Activated T-cell treated with anti-CD3 and anti-CD28 coated beads for 48 hours (primary cell): Measurements from ENCODE around the gene RHCE.
"Not testable (repeated sequence)": the region's sequence is repeated elsewhere in the genome, so short reads cannot be mapped to it uniquely, and the experiment has no call there.

Source experiments
- DNase-seq: peaks from one replicate; pipeline ENCODE4 v3.0.0-alpha.2; 2020; ENCODE audit warnings: low read depth

Gene RHCE

DNA sequence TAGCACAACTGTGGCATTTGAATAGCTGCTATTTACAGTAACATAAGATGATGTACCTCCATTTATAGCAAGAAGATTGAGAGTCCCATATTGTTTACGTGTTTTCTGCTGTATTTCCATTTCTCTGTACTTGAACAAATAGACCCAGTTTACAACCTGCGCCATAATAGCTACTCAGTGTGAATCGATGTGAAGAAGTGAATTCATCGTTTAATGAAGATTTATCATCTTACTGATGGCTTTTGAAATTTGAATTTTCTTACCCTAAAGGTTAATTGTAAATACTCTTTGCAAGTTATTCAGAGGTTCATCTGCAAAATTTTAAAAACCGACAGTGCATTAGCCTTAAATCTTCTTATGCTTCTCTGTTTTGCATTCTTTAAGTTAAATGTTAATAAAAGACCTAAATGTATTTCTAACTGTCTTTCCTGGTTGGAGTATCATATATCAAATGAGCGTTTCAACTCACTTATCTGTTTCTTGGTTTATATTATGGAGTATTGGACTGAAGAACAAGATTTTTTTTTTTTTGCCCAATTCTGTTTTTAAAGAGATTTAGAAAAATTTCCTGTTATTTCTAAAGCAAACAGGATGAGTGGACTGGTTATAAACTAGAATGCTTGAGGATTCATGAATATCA lies 12.2 kb upstream of the RHCE start:
- no peak for DNase-seq

DNA sequence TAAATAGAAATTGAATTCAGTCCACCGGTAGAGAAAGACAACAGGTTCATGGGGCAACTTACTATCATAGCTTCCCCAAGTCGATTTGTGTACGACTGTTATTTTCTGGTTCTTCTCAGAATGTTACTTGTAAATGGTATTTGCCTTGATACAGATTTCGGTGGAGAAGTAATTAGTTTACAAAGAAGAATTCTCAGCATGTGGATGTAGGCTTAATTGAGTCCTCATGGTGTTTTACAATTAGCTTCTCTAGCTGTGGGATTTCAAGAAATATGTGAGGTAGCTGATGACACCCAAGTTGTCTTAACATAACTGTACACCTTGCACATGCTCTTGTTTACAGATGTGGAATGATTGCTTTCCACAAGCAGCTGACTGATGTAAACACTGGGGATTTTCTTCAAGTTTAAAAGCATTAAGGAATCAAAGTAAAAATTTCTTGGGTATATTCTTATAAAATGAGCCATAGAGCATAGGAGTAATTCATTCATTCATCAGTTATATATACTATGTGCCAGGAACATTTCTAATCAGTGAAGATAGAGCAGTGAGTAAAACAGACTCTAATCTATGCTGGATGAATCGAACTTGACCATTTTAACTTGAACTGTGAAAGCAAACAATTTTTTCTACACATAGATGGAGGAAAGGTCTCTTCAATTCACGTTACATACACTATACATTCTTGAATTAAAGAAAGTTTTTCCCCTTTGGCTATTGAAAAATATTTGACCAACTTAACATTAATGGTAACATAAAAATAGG lies 11.5 kb upstream of the RHCE start:
- DNase-seq: no peak

DNA sequence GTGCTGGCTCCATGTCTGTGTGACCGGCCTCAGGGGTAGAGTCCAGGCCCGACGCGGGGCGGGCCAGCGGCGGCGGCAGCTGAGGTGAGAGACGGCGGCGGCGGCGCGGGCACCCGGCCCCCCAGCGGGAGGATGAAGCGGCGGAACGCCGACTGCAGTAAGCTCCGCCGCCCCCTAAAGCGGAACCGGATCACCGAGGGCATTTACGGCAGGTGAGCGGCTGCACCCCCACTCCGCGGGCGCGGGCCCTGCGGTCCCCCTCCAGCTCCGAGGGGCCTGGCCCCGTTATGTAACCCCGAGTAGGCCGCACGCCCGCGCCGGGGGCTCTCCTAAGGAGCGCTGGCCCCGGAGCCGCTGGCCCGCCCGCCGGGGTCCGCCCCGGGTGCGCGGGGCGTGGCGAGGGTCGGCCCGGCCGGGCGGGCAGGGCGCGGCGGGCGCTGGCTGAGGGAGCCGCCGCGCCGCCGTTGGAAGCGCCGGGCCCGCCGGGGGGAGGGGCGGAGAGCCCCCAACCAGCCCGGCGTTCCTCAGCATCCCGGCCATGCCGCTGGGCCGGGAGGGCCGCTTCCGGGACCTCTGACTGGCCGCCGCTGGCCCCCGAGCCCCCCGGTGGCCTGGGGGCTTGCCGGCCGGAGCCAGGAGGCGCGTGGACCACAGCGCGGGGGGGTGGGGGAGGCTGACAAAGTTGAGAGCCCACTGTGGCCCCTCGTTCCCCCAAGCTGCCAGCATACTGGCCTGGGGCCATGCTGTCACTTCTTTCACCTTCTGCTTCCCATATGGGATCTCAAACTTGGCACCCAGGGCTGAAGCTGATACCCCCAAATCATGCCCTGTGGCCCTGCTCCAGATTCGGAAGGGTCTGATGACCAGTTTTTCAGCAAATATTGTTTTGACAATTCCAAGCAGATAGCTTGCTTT lies 10.6 kb upstream of the RHCE start:
- DNase-seq: no peak

DNA sequence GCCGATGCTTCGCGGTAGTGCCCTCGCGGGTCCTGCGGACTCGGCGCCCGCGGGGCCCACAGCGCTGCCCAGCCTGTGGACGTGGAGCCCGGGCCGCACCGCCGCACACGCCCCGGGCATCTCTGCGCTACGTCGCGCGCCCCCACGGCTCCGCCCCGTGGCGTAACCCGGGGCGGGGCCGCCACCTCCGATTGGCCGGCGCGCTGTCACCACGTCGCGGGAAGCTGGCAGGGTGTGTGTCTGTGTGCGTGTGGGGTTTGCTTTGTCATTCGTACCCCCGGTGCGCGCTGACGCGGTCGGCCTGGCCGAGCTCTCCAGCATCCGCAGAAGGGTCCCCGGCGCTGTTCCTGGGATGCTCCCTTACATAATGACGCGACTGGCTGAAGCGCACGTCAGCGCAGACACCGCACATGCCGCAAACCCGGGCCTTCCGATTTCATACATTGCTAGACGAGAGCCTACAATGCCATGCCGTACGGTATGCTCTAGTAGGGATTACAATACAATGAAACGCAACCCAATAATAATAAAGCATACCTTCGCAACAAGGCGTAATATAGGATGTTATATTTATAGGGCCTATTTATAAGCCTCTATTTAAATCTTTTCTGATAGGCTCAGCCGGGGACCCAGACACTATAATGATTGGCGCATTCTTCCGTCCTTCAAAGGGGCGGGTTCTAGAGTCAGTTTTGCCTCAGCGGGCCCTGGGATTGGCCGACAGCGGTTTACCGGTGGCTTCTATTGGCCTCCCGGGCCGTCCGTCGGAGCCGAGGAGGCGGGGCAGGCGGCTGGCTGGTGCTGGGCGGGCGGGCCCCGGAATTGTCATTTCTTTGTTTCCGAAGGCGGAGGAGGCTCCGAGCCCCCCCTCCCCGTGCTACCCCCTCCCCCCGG lies 9.7 kb upstream of the RHCE start, which contains the start of gene MACO1:
Gene MACO1, plus strand, starts transcription at position 825 of the 894 bp plus-strand sequence. CDS start 202 bp downstream, outside the sequence.
- peak; percentile 95 for DNase-seq

DNA sequence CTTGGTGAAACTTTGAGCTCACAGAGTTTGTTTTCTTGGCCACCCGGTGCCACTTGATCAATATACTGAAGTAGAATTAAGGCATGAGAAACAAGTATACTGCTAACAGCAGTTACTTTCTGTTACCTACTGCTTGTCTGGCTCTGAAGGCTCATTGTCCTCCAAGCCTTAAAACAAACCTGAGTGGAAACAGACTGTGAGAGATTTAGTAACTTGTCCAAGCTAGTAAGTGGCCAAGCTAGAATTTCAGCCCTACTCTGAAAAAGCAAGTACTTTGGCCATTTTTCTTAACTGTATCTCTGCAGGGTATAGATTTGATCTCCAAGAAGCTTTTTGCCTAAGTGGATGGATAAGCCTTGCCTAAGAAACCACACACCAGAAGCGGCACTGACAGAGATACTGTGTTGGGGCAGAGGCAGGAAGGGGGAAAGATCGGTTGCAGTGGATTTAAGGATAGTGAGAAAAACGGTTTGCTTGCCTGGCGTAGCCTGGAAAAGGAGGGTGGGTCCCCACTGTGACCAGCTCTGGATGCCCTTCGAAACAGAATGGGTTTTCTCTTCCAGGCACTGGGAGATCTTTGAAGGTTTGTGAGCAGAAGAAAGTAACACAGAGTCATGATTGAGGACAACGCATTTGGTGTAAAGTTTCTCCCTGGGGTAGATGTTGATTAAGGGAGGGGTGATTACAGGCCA lies 8.0 kb upstream of the RHCE start:
- DNase-seq: no peak

DNA sequence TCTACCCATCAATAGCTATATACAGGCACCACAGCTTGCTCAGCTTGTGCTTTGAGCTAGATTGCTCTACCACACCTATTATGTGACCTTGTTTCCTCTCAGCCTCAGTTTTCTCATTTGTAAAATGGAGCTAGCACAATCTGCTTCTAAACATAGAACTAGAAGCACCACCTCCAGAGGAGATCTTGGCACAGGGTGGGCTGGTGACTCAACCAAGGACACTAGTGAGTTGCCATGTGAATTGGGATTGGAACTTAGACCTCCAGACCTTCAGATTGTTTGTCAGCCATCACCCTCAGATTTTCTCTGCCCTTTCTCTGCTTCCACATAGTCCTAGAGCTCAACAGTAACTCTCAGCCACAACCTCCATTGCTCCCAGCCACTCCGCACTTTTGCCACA lies 7.1 kb upstream of the RHCE start:
- DNase-seq: no peak

DNA sequence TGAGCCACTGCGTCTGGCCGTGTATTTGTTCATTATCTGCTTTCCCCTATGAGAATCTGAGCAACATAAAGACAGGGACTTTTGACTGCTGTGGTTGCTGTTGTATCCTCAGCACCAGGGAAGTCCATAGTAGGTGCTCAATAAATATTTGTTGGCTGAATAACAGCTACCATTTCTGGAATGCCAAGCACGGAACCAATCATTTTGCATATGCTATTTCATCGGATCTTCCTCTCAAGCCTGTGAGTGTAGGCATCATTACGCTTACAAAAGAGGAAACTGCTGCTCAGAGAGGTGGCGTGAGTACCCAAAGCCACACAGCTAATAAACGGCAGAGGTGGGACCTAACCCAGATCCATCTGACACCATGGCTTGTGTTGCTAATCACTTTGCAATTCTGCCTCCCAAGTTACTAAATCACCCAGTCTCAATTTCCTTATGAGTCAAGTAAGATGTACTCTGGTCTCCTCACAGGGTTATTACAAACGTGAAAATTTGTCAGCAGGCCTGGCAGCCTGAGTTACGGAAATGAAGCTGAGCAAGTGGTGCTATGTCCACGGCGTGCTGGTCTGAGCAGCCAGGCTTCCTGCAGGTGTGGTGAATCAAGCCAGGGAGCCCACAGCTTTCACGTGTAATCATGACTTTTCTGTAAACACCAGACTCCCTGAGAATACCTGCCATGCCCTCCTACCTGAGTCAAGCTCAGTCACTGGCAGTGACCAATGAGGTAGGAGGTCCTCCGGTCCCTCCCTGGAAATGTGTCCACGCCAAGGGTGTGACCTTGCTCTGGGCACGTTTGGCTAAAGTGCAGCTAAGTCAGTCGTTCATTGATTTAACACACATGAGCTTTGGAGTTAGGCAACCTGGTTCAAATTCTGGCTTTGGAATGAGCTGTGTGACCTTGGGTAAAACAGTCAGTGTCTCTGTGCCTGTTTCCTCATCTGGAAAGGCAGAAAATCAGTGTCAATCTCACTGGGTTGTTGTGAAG lies 4.8 kb upstream of the RHCE start:
- DNase-seq: no peak

DNA sequence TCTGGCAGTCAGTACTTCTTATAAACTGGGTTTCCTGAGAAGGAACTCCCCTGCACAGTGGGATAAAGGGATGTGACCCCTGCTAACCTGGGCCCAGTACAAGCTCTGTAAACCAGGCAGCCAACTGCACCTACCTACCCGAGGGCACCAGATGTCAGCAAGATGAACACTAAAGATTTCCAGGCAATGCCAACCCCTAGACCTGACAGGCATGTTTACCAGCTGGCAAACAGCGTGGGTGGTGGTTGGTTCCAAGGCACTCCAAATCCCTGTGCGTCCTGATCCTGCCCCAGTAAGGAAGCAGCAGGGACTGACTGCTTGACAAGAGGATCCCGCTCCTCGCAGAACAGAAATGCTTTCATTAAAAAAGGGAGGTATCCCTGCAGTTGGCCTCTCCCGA lies 2.6 kb upstream of the RHCE start:
- DNase-seq: not testable (repeated sequence)

DNA sequence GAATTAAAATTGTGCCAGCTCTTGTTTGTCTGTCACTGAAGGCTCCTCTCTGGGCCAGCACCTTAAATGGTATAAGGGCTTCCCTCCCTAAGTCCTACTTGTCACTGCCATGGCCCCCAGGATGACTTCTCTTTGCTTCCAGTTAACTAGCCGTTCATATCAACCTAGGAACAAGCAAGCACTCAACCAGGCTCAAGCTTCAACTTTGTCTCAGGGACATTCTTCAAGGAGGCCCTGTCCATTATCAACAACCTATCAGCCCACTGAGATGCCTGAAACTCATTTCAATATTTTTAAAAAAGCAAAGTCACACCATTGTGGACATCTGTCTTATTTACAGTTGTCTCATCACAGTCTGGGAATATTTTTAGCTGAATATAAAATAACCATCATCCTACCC lies 1.3 kb downstream of the RHCE start:
- not testable (repeated sequence) for DNase-seq

DNA sequence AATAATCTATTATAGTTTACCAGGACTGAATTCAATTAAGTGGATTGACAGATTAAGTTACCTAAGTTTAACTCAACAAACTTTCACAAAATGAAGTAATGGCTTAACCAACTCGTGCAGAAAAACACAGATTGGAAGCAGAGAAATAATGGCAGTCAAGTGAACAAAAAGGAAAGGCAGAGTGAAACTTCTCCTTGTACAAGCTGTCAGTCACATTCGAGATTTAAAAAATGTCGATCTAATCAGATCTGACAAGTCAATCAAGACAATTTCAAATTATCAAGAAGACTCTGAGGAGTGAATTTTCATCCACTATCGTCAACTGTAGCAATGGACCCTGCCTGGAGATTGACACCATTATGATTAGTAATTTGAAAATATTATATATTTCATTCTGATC lies 3.3 kb downstream of the RHCE start:
- not testable (repeated sequence) for DNase-seq

DNA sequence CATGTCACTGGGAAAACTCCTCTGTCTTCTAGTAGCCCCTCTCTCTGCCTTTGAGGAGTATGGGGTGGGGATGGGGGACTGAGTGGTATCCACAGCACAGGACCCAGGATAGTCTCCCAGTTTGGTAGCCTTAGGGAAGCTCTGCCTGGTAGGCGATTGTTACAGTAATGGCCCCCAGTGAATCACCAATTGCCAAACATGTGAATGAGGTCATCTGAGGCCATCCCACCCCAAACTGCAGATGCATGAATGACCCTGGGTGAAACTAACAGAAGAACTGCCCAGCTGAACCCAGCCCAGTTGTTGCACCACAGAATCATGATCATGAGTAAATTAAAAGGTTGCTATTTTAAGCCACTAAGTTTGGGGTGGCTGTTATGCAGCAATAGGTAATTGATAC lies 6.0 kb downstream of the RHCE start:
- DNase-seq: not testable (repeated sequence)

DNA sequence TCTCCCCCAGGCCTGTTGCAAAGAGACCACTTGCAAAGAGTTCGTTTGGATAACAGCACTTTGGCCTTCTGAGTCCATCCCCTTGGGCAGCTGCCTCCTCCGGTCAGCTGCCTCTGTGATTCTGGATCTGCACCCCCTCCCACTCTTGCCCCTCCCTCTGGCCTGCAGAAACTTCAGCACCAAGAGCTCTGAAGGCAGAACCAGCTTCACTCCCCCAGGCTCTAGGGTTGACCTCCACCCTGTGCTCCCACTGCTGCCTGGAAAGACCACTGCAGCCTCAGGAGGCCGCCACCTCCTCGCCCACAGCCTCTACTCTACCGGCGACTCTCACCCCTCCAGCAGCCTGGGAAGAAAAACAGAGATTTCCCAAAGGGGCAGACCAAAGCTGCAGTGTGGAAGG lies 6.5 kb downstream of the RHCE start:
- DNase-seq: not testable (repeated sequence)

DNA sequence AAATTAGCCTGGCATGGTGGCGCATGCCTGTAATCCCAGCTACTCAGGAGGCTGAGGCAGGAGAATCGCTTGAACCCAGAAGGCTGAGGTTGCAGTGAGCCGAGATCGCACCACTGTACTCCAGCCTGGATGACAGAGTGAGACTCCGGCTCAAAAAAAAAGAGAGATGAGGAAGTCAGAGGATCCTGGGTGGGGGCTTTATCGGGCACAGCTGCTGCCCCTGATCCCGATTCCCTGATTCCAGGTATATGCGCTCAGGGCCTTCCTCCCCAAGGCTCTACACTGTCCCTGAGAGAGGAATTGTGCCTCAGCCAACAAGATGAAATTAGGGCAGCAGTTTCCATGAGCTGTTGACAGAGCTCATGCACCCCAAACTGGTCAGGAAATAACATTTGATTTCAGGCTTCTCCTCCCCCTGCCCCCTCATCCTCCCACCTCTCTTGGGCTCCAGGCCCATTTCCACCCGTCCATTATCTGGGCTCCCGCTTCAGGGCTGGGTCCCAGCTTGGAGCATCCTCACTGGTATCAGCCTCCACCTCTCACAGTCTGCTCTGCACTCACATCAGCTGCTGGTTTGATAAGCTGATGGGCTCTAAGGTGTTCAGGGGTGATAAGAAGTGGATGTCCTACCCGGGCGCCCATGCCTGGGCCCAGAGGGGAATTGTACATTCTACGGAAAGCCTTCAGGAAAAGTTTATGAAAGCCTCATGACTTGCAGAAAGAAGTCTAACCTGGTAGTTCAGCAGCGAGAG lies 7.6 kb downstream of the RHCE start:
- DNase-seq: not testable (repeated sequence)

DNA sequence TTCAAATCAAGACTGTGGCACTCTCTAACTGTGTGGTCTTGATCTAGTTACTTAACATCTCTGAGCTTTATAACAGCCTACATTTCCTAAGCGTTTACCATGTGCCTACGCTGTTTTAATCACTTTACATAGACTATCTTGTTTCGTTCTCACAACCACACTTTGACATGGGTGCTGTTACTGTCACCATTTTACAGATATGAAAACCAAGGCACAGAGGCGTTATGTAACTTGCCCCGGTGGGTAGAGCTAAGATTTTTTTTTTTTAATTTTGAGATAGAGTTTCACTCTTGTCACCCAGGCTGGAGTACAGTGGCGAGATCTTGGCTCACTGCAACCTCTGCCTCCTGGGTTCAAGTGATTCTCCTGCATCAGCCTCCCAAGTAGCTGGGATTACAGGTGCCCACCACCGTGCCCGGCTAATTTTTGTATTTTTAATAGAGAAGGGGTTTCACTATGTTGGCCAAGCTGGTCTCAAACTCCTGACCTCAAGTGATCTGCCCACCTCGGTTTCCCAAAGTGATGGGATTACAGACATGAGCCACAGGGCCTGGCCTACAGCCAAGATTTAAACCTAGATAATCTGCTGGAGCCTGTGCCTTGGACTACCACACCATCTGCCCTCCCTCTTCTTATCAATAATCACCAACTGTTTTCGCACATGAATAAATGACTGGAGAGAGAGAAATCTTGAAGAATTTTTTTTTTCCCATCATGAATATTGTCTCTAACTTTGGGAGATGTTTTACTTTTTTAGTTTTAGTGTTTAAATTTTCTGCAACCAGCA lies 10.8 kb downstream of the RHCE start:
- DNase-seq: not testable (repeated sequence)

DNA sequence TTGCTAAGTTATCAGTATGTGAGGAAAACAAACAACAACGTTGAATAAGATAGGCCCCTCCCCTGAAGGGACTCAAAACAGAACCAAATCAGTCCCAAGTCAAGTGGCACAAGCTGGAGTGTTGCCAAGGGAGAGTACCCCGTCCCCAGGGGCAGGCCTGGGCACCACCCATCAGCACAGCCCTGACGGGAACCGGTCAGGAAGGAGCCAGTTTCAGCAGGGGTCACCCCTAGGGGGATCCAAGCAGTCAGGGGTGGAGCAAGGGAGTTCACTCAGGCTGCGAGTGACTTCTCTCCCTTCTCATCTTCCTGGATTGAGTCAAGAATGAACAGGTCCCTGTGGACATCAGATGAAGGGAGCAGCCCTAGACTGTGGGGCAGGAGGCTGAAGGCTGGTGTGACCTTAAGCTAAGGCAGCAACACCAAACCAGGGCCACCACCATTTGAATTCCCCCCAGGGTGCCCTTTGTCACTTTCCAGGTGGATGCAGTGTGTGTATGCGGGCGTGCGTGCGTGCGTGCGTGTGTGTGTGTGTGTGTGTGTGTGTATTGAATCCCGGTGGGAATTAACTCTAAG lies 14.8 kb downstream of the RHCE start:
- DNase-seq: not testable (repeated sequence)

DNA sequence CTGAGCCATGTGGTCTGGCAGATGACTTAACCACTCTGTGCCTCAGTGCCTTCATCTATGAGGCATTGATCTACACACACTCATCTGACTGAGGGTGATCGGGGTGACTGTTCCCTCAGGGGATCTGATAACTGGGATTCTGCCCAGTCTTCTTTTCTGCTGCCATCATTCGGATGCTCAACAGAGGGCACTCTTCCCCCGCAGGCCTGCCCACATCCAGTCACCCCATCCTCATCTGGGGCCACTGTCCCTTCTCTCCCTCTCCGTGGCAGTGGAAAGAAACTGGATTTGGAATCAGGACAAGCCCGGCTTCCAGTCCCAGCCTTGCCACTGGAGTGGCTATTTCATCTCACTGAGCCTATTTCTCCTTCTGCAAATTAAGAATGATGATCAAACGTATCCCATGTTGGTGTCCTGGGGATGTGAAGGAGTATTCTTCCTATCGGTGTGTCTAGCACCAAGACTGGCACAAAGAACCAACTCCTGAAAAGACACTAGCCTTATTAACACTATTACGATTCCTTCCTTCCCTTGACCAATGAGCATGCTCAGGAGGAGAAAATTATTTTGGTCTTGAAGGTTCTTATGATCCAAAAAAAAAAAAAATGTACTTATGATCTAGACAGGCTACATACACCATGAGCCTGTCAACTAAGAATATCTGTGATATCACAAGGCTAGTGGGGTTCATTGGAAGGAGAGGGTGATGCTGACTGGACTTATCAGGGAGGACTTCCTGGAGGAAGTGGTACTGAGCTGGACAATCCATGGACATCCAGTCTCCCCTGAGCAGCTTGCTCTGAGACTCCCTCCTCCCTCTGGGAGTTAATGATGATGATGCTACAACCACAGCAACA lies 17.4 kb downstream of the RHCE start:
- not testable (repeated sequence) for DNase-seq

DNA sequence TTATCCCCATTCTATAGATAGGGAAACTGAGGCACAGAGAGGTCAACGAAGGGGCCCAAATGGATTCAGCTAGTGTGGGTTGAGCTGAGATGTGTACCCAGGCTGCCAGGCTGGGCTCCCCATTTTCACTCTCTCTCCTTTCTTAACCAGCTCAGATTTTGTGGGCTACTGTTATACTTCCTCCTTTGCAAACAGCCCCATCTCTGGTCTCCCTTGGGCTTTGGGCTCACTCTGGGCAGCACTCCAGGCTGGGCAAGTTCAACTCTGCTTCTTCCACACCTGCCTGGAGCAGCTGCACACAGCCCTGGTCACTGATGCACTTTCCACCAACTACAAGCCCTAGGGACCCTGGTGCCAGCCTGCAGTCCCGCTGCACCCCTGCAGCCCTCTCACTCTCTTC lies 22.5 kb downstream of the RHCE start:
- DNase-seq: not testable (repeated sequence)
